H9 (cell line): ENCODE measurements around the gene CEP43. TPM values are rescaled to one million over a fixed set of nuclear protein-coding genes. Genes with fewer than 3 reads are reported as not detected.

Experiments
- DNase-seq: peaks from one replicate; pipeline ENCODE4 v3.0.0-alpha.2; 2017
- H2AFZ ChIP-seq: one replicate; pipeline ENCODE4 v1.6.1; 2013; ENCODE audit warnings: mild to moderate bottlenecking, low read length, control low read depth, moderate library complexity
- H2AK5ac ChIP-seq: 2 replicates; pipeline ENCODE4 v1.6.1; 2013; ENCODE audit warnings: low read length, control low read depth, mixed read lengths; ENCODE audit not compliant: insufficient read length
- H2BK120ac ChIP-seq: one replicate; pipeline ENCODE4 v1.6.1; 2013; ENCODE audit warnings: low read depth, mild to moderate bottlenecking, low read length, control low read depth, inconsistent platforms; ENCODE audit not compliant: poor library complexity, severe bottlenecking
- H2BK12ac ChIP-seq: 2 replicates; pipeline ENCODE4 v1.6.1; 2013; ENCODE audit warnings: low read length, control low read depth, mixed read lengths, low read depth; ENCODE audit not compliant: insufficient read length
- H2BK15ac ChIP-seq: 2 replicates; pipeline ENCODE4 v1.6.1; 2013; ENCODE audit warnings: low read depth, low read length, control low read depth
- H2BK20ac ChIP-seq: one replicate; pipeline ENCODE4 v1.6.1; 2013; ENCODE audit warnings: low read depth, mild to moderate bottlenecking, low read length, control low read depth, inconsistent platforms; ENCODE audit not compliant: poor library complexity, severe bottlenecking
- H2BK5ac ChIP-seq: 2 replicates; pipeline ENCODE4 v1.6.1; 2013; ENCODE audit warnings: low read length, control low read depth, mixed read lengths; ENCODE audit not compliant: insufficient read length
- H3K14ac ChIP-seq: 2 replicates; pipeline ENCODE4 v1.6.1; 2013; ENCODE audit warnings: low read length, control low read depth; ENCODE audit not compliant: insufficient read depth
- H3K18ac ChIP-seq: 2 replicates; pipeline ENCODE4 v1.6.1; 2013; ENCODE audit warnings: low read depth, mild to moderate bottlenecking, mixed read lengths, low read length, control low read depth; ENCODE audit not compliant: insufficient read length
- H3K23ac ChIP-seq: 2 replicates; pipeline ENCODE4 v1.6.1; 2013; ENCODE audit warnings: low read length, control low read depth, mixed read lengths, low read depth; ENCODE audit not compliant: insufficient read length
- H3K23me2 ChIP-seq: 2 replicates; pipeline ENCODE4 v1.6.1; 2013; ENCODE audit warnings: low read depth, mild to moderate bottlenecking, mixed read lengths, low read length, control low read depth; ENCODE audit not compliant: insufficient read length, poor library complexity, severe bottlenecking
- H3K27ac ChIP-seq: 2 replicates; pipeline ENCODE4 v1.5.1; 2013; ENCODE audit warnings: low read length, control low read depth, mixed read lengths, low read depth; ENCODE audit not compliant: insufficient read length
- H3K27me3 ChIP-seq: 2 replicates; pipeline ENCODE4 v1.6.1; 2013; ENCODE audit warnings: low read length, control low read depth, inconsistent platforms; ENCODE audit not compliant: insufficient read depth
- H3K4ac ChIP-seq: 2 replicates; pipeline ENCODE4 v1.6.1; 2013; ENCODE audit warnings: low read depth, mild to moderate bottlenecking, control low read depth, inconsistent platforms, low read length, moderate library complexity
- H3K4me1 ChIP-seq: 2 replicates; pipeline ENCODE4 v1.6.1; 2013; ENCODE audit warnings: low read length, control low read depth, inconsistent platforms; ENCODE audit not compliant: insufficient read depth
- H3K4me2 ChIP-seq: 2 replicates; pipeline ENCODE4 v1.6.1; 2013; ENCODE audit warnings: low read length, control low read depth, mixed read lengths; ENCODE audit not compliant: insufficient read length, insufficient read depth
- H3K56ac ChIP-seq: 2 replicates; pipeline ENCODE4 v1.6.1; 2013; ENCODE audit warnings: low read depth, mild to moderate bottlenecking, mixed read lengths, low read length, control low read depth; ENCODE audit not compliant: insufficient read length
- H3K79me1 ChIP-seq: 2 replicates; pipeline ENCODE4 v1.6.1; 2013; ENCODE audit warnings: low read depth, mild to moderate bottlenecking, moderate library complexity, low read length, control low read depth, inconsistent platforms; ENCODE audit not compliant: insufficient read depth, poor library complexity, severe bottlenecking
- H3K79me2 ChIP-seq: 2 replicates; pipeline ENCODE4 v1.6.1; 2013; ENCODE audit warnings: low read length, control low read depth, inconsistent platforms; ENCODE audit not compliant: insufficient read depth
- H3K9ac ChIP-seq: 2 replicates; pipeline ENCODE4 v1.6.1; 2013; ENCODE audit warnings: low read length, control low read depth, mixed read lengths; ENCODE audit not compliant: insufficient read length; ENCODE audit errors: extremely low read depth
- H3K9me3 ChIP-seq: one replicate; pipeline ENCODE4 v1.6.1; 2013; ENCODE audit warnings: low read depth, low read length, inconsistent platforms; ENCODE audit not compliant: control insufficient read depth
- H3T11ph ChIP-seq: one replicate; pipeline ENCODE4 v1.6.1; 2013; ENCODE audit warnings: mild to moderate bottlenecking, low read length, control low read depth, inconsistent platforms
- H4K20me1 ChIP-seq: one replicate; pipeline ENCODE4 v1.6.1; 2013; ENCODE audit not compliant: control insufficient read depth, insufficient read length, insufficient read depth
- H4K5ac ChIP-seq: 2 replicates; pipeline ENCODE4 v1.6.1; 2013; ENCODE audit warnings: low read depth, mild to moderate bottlenecking, mixed read lengths, low read length, control low read depth; ENCODE audit not compliant: insufficient read length
- H4K8ac ChIP-seq: replicated peaks from 2 replicates; pipeline ENCODE4 v1.6.1; 2013; ENCODE audit warnings: low read length, control low read depth, mixed read lengths, low read depth; ENCODE audit not compliant: insufficient read length
- H4K91ac ChIP-seq: 2 replicates; pipeline ENCODE4 v1.6.1; 2013; ENCODE audit warnings: low read depth, mild to moderate bottlenecking, moderate library complexity, mixed read lengths, low read length, control low read depth; ENCODE audit not compliant: insufficient read length
- H3K27ac Mint-ChIP-seq, 3 experiments: 2 replicates in 2 of 3; 3 replicates in 1 of 3; pipeline ENCODE4 v1.8.0; 2020 to 2021; ENCODE audit warnings: mixed read lengths in 3 of 3, mild to moderate bottlenecking in 1 of 3, moderate library complexity in 1 of 3
- H3K27me3 Mint-ChIP-seq: 2 replicates; pipeline ENCODE4 v1.8.0; 2021; ENCODE audit warnings: low read depth, mild to moderate bottlenecking, moderate library complexity, mixed read lengths
- H3K36me3 Mint-ChIP-seq, 3 experiments: 2 replicates in 2 of 3; 3 replicates in 1 of 3; pipeline ENCODE4 v1.8.0; 2020 to 2021; ENCODE audit warnings: low read depth in 3 of 3, mixed read lengths in 3 of 3; ENCODE audit not compliant: insufficient read depth in 1 of 3
- H3K4me1 Mint-ChIP-seq, 2 experiments: 2 replicates each; pipeline ENCODE4 v1.8.0; 2020; ENCODE audit warnings: mixed read lengths in 2 of 2
- H3K4me3 Mint-ChIP-seq, 2 experiments: 2 replicates in 1 of 2; 3 replicates in 1 of 2; pipeline ENCODE4 v1.8.0; 2020 to 2021; ENCODE audit warnings: mild to moderate bottlenecking in 2 of 2, mixed read lengths in 2 of 2, moderate library complexity in 1 of 2
- H3K9me3 Mint-ChIP-seq, 2 experiments: 2 replicates in 1 of 2; 3 replicates in 1 of 2; pipeline ENCODE4 v1.8.0; 2020; ENCODE audit warnings: mild to moderate bottlenecking in 2 of 2, mixed read lengths in 2 of 2, moderate library complexity in 1 of 2
- CTCF ChIP-seq: fragments of 200-600 bp; sonication (generic); conservative IDR thresholded peaks from 3 replicates; pipeline ENCODE4 v1.8.0; 2021; ENCODE audit warnings: antibody characterized with exemption, mild to moderate bottlenecking
- WGBS: extraction: QIAGEN DNeasy Blood & Tissue Kit; methylation state at CpG from one replicate; pipeline ENCODE4 v1.1.7; 2013; ENCODE audit warnings: missing lambda C conversion rate, low lambda C conversion rate, mixed read lengths; ENCODE audit not compliant: insufficient read length; ENCODE audit errors: extremely low coverage; 5-methylcytosine and 5-hydroxymethylcytosine counted together
- total RNA-seq: library from RNA; stranded (reverse); gene quantifications from 2 replicates; pipeline ENCODE4 v1.2.1, GENCODE V29; 2021

Gene CEP43
- total RNA-seq, 1 experiment from 2014 or later = 33.6 TPM

- peaks cover 3% of the 10 kb centered on the region; the same call in 1 of the 2 replicates for H3K4me1 ChIP-seq
- no peak overlapping the region for H2BK15ac ChIP-seq
- H3K23ac ChIP-seq = no peak overlapping the region
- no peak overlapping the region for H2BK120ac ChIP-seq
- Mint-ChIP-seq H3K36me3 (peaks cover 12 to 24% (median 16%) of the 10 kb centered on the region in 3 experiments), H3K9me3 (no peaks in the 10 kb centered on the region; a peak in 1 of 5 replicates), H3K4me1 (peaks cover 12 to 18% of the 10 kb centered on the region in 2 experiments), H3K27ac (no peak overlapping the region; a peak in 1 of 7 replicates), H3K27me3 (no peaks in the 10 kb centered on the region), H3K4me3 (no peak overlapping the region)
- no peak overlapping the region for H4K8ac ChIP-seq
- H2AK5ac ChIP-seq = no peak overlapping the region
- H2BK12ac ChIP-seq = no peak overlapping the region
- no CpG with 5 or more reads among the region's 2 CpGs for WGBS
- no peak overlapping the region for H3K4ac ChIP-seq
- TF ChIP-seq CTCF = no peak
- no peak overlapping the region for H3K18ac ChIP-seq
- H3K27me3 ChIP-seq = no peaks in the 10 kb centered on the region
- H3K4me2 ChIP-seq = no peak overlapping the region
- no peak overlapping the region for H4K5ac ChIP-seq
- H3T11ph ChIP-seq = no peak overlapping the region
- no peaks in the 10 kb centered on the region for H3K23me2 ChIP-seq
- H3K79me1 ChIP-seq = no peaks in the 10 kb centered on the region
- no peaks in the 10 kb centered on the region for H3K9me3 ChIP-seq
- H2BK20ac ChIP-seq = no peak overlapping the region
- no peaks in the 10 kb centered on the region for H3K79me2 ChIP-seq
- no peak overlapping the region for H3K14ac ChIP-seq
- no peak overlapping the region for H4K91ac ChIP-seq
- no peak overlapping the region for H3K9ac ChIP-seq
- no peak overlapping the region for H3K27ac ChIP-seq
- no peak for DNase-seq
- no peak overlapping the region for H2AFZ ChIP-seq
- no peak overlapping the region for H2BK5ac ChIP-seq
- no peaks in the 10 kb centered on the region for H4K20me1 ChIP-seq
- H3K56ac ChIP-seq = no peak overlapping the region
Measured at GRCh38 chr6:166976636-166977035, 22.6 kb upstream of the CEP43 start.
